HG03066 (cell line): ENCODE measurements around the gene CDK8.

ENCODE experiments used
- ATAC-seq: cut with Tn5 transposase; IDR thresholded peaks from one replicate; pipeline ENCODE4 v1.9.1; 2021; ENCODE audit warnings: low read depth; ENCODE audit not compliant: unreplicated experiment

CDK8 gene

DNA sequence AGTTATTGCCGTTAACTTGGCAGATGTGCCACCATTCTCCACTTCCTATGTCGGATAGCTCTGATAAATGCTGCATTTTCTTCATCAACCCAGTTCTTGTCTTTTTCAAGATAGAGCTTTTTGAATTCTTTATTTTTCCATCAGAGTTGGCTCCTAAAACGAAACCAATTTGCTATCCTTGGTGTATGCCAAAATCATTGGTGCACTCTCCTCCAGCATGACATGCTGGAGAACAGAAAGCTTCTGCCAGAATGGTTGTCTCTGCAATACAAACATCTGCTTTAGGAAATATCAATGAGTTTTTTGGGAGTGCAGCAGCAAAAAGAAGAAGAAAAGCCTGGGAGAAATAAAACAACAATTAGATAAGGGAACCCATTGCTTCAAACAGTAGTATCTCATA, 124.2 kb downstream of the CDK8 start:
- ATAC-seq: no peak

DNA sequence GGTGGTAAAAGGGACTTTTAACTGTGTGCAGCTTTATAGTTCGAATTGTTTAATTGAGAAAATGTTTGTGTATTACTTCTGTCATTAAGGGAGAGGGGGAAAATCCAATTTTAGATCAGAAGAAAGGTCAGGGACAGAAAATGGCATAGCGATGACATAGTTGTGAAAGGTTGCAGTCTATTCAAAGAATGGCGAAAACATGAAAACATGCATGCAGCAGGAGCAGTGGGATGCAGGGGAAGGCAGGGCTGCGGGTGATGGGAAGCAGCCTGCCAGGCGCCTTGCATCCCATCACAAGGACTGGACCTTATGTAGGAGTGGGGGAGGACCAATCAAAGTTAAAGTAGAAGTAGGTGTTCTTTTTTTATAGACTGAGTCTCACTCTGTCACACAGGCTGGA, 125.9 kb downstream of the CDK8 start:
- ATAC-seq: no peak

DNA sequence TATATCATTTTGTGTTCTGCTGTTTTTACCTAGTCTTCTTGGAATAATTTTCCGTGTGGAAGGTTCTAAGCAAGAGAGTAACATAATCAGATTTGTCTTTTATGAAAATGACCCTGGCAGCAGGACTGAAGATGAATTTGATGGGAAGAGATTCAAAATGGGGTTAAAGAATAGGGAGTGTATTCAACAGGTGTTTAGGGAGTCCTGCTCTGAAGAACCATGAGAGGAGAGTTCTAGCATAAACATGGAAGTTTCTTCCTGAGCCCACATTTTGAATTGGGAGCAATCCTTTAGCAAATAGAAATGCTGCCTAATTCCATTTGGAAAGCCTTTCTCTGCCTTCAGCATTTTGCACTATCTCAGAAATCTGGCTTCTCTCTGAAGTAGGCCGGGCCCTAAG, 127.0 kb downstream of the CDK8 start:
- ATAC-seq: no peak

DNA sequence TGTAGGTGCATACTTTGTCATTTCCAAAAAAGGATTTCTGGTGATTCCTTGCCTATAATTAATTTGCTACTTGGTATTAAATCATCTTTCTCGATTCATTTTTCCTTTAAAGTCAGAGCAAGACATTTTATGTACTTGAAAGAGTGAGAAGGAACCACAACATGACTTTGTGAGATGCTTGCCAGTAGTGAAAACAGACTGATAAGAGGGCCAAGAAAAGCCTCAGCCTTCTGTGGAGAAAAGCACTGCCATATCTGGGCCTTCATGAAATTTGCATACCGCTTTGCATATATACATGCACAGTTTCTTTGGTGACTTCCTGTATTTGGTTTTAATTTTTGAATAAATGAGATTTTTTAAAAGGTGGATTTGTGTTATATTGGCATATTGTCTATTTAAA, 128.4 kb downstream of the CDK8 start:
- ATAC-seq: no peak

DNA sequence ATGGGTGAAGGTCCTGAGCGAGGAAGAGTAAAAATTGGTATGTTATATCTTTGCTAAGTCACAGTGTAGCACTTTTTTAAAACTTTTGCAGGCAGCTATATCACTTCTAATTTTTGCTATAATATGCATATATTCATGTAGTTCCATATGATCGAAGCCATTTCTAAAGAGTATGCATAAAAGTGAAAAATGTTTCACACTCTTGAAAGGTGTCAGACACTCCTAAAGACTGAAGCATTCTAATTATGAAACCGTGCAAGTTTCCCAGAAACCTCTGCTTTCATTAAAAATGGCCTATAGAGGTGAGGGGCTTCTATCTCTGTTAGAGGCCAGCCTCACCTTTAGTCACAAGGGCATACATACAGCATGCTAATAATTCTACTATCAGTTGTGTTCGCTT, 128.9 kb downstream of the CDK8 start:
- ATAC-seq: no peak

DNA sequence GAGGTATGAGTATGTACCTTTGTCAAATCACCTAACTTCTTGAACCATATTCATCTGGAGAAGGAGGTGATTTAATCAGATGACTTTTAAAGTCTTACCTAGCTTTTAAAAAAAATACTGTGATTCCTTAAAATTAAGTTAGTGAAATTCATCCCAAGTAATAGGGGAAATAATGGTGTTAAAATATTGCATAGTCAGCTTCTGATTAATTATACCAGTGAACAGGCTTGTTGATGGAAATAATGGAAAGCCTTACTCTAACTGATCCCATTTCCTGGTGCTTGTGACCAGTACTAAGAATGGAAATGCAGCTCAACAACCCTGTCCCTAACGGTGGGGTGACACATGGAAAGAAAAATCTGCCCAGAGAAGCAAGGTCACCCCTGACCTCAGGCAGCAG, 130.7 kb downstream of the CDK8 start:
- no peak for ATAC-seq

DNA sequence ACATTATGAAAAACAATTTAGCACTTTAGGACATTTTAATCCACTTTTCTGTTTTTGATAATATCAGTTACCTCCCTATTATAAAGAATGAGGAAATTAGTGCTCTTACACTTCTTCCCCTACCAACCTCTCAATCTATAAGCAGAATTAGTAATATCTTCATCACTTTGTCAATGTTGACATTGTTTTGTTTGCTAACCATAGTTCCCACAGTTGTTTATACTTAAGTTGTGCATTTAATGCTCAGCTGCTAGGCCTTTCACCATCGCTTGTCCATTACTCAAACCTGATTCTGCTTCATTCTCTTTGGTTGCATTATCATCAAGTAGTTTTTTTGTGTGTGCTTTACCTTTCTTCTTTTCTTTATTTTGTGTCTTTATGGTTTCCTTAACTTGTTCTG, 132.1 kb downstream of the CDK8 start:
- no peak for ATAC-seq

DNA sequence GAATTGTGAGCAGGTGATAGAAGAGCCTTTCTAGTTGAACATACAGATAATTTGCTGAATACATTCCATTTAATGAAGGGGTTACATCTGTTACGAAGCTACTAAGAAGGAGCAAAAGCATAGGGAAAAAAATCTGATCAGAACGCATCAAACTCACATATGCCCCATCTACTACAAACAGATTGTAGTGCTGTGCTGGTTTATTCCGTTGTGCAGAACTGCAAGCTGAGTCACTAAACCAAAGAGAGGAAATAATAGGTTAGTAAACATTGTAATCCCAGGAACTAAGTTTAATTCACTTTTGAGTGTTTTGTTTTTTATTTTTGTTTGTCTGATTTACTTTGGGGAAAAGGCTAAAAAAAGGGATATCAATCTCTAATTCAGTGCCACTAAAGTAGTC, 136.3 kb downstream of the CDK8 start:
- ATAC-seq: no peak

DNA sequence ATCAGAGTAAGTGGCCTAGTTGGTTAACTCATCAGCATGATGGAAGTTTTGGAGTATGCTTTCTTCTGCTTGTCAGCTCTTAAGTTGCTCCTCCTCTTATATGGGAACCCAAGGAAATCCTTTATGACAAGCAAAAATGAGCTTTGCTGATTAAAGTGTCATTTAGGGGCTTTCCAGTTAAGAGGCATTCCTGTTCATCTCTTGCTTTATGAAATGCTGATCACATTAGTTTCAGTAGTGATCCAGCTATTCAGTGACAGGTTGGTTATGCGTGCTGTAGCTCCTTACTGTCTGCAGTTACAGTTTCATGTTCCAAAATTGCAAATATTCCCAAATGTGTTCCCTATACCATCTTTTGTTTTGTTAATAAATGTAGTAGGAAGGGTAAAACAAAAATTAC, 146.6 kb downstream of the CDK8 start:
- no peak for ATAC-seq

DNA sequence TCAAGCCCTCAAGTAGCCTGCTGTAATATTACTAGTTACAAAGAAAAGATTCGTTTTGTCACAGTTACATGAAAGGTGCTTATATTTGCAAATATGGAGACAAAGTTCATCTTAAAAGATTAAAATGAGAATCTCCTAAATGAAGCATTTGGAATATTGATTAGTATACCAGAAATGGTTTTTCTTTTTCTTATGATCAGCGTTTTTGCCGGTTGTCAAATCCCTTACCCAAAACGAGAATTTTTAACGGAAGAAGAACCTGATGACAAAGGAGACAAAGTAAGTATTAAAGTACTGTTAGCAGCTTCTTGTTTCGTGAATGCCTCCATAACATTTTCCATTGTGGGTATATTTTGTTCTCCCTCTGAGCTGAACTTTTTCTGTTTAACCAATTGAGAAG, 147.1 kb downstream of the CDK8 start:
- no peak for ATAC-seq

DNA sequence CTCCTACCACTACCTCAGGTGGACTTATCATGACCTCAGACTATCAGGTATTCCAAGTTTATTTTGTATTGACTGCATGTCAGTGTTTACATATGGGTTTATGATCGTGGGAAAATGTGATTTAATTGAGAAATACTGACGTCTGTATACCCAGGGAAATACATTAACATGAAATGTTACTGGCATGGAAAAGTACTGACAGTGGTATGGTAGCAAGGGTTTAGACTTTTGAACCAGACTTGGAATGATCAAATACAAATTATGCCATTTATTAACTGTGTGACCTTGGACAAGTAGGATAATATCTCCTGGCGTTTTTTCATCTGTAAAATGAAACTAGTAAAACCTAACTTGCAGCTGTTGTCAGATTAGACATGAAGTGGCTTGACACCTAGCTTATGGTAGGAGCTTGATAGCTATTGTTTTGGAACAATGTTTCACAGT, 147.7 kb downstream of the CDK8 start:
- ATAC-seq: no peak

DNA sequence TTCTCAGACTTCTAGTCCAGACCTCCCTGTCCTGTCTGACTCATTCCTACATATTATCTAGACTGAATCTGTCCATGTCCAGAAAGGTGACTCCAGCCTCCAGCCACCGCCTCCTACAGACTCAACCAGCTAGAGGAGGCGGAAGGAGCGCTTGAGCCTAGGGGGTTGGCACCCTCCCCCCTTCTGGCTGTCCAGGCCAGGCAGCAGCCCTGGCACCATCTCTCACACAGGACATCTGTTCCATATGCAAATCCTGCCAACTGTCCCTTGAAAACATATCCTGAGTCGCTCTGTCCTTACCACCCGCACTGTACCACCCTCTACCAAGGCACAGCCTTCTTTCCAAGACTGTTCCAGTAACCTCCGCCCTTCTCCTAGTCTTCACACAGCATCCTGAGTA, 152.9 kb downstream of the CDK8 start:
- no peak for ATAC-seq

DNA sequence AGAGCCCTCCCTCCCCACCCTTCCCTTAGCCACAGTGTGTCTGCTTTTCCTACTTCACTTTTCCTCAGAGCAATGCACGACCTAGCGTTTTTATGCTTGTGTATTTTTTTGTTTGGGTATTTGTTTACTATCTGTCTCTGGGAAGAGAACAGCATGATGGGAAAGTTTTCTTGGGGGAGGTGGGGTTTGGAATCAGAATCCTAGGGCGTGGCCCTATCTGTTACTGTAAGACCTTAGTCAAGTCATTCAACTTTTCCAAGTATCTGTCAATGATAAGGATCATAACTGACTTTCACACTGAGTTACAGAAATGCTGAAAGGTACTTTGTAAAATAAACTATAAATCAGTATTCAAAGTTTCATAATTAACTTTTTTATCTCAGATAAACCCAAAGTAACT, 157.3 kb downstream of the CDK8 start:
- ATAC-seq: no peak

DNA sequence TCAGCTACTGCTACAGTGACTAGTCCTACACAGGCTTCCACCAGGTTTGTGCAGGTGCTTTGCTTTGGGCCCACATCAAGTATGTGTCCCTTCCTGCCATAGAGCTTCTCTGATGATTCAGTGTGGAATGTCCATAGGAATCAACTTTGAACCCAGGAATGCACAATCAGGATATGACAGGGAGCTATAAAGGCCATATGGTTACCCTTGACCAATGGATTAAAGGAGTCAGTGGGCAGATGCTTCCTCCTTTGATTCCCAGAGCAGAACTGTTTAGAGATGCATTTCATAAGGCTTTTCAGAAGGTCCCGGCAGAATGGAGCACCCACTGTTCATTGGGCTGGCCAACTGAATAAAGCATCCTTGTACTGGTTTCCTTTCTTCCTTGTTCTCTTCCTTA, 158.3 kb downstream of the CDK8 start:
- no peak for ATAC-seq

DNA sequence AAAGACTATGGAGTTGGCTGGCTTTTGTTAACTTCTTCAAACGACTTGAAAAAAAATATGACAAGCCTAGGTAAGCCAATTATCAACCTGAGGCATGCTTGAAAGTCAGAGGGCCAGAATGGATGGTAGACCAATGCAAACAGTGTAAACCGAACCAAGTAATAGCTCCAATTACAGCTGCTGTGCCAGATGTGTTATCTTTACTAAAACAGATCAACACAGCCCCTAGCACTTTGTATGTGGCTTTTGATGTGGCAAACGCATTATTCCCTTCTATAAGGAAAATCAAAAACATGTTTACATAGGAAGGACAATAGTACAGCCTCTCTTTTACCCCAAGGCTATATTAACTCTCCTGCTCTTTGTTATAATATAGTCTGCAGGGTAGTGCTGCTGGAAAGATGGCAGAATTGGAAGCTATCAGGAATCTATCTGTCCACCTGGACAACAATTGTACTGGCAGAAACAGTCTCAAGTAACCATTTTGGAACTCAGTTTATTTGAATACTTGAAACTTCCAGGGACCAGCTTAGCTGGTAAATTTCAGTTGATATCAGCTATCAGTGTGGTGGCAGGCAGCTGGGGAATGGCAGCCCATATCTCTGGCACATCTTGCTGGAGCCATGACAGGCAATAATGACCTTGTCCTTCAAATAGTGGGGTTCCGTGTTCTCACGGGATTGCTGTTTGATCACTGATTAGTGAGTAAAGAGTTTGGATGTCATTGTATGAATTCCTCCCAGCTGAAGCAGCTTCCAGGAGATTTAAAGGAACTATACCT, 159.2 kb downstream of the CDK8 start:
- ATAC-seq: no peak

DNA sequence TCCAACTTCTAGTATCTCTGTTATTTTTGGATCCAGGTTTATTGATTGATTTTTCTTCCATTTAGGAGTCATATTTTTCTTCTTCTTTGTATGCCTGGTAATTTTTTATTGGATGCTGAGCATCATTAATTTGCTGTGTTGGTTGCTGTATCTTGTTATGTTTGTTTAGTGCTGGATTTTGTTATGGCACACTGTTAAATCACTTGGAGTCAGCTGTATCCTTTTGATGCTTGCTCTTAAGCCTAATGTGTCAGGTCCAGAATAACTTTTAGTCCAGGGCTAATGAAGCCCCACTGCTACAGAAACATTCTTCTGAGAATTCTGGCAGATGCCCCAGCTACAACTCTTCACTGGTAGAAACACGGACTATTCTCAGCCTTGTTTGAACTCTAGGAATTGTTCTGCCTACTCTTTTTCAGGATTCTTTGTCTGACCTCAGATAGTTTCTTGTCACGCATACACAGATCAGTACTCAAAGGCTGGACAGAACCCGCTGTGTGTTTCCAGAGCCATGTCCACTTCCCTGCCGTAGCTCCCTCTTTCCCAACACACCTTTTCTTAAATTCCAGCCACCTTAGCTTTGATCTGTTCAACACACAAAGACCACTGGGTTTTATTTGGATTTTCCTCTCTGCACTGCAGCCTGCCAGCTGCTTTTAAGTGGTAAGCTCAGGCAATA, 166.5 kb downstream of the CDK8 start:
- no peak for ATAC-seq

DNA sequence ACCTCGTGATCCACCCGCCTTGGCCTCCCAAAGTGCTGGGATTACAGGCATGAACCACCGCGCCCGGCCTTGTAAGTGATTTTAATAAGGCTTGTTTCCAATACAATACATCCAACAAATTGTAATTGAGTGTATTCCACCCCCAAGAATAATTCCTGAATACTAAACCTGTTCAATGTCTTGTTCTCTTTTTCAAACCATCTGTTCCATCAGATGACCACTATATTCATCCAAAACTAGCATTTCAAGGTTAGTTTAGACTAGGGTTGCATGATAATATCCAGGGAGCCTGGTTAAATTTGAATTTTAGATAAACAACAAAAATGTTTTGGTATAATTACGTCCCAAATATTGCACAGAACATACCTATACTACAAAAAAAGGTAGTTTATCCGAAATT, 168.1 kb downstream of the CDK8 start:
- no peak for ATAC-seq

DNA sequence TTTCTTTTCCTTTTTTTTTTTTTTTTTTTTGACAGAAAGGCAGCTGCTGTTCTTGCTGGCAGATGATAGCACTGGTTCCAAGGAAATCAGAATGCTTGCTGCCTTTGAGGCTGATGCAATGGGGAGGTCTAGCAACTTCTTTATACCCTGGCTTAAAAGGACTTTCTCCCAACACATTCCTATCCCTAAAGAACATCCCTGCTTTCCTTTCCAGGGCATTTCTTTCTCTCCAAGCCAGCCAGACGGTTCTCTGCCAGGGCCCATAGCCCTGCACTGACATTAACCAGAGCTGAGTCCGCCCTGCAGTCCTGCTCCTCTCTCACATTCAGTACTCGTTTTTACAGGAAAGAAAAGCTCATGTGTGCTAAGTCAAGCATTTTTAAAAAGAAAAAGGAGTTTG, 169.7 kb downstream of the CDK8 start:
- ATAC-seq: no peak

DNA sequence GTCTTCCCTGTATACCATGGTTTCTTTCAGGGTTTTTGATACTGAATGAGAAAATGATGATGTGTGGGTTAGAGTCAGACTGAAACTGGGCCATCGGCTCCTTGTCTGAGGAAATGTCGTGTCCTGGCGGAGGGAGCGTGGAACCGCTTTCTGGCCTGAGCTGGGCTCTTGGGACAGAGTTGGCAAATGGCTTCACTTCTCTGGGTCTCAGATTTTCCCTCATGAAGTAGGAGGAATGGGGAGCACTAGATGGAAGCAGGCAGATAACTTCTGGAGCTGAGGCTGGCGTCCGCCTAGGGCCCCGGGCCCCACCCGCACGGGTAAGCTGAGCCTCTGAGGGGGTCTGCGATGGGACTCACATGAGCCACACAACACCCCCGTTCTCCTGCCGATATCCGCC, 170.3 kb downstream of the CDK8 start:
- no peak for ATAC-seq

DNA sequence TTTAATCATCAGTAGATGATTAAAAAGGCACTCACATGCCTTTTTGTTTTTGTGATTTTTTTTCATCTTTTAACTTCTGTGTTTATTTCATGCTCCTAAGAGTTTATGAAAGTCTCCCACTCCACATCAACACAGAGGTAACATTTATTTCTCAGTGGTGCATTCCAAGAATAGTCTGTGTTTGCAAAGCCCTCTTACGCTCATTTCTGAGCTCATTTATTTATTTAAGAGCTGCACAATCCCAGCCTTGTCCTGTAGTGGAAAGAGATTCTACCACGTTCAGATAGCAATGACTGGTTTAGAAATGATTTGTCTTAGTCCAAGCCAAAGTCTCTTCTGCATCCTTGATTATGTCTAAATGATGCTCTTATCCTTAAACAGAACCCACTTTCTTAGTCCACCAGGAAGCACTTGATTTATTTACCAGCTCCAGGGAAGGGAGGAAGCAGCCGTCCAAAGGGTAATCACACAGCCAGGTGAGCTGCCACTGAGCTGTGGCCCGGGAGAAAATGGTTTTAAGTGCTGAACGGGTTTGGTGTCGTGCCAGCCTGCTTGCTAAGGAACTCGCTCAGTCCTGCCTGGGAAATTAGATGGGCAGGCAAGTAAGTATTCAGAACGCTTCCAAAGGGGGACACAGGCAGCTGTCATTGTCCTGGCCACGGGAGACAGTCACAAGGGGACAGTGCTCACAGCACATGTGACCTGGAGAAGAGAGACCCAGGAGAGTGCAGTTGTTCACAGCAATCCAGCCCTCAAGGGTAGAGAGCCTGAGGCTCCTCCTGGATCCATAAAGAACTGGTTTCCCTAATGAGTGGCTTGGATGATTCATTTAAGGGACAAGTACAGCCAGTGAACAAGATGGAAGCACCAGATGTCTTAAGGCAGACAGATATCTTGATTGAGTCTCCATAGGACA, 171.8 kb downstream of the CDK8 start:
- no peak for ATAC-seq

DNA sequence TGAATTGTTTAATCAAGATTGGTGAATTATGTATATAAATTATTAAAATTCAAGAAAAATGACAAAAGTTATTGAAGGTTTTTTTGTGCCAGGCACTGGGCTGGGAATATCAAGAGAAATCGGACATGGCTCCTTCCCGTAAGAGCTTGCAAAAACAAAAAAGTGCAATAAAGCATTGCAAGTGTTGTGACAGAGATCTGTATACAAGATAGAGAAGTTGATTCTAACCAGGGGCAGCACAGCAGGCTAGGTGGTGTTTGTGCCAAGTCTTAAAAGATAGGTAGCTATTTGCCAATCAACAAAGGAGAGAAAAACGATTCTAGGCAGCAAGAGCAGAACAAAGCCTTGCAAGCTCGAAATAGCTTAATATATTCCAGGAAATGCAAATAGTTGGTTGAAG, 179.8 kb downstream of the CDK8 start:
- ATAC-seq: no peak
